Peyer's patch (tissue), 4 donors: ENCODE measurements around the gene PTGER1. TPM values are rescaled to one million over a fixed set of nuclear protein-coding genes. Genes with fewer than 3 reads are reported as not detected.

Experiments used
- DNase-seq, 3 donors: peaks; one replicate each; pipeline ENCODE4 v3.0.0-alpha.2; 2017 to 2019
- H3K27ac ChIP-seq, 4 donors: fragments of 200-600 bp; sonication (generic); one replicate each; pipeline ENCODE4 v1.5.1; 2016 to 2019
- H3K27me3 ChIP-seq, 2 donors: fragments of 200-600 bp; sonication (generic); one replicate each; pipeline ENCODE4 v1.5.1; 2019
- H3K36me3 ChIP-seq, 3 donors: fragments of 200-600 bp; sonication (generic); one replicate each; pipeline ENCODE4 v1.5.1; 2016 to 2019
- H3K4me1 ChIP-seq, 4 donors: fragments of 200-600 bp; sonication (generic); one replicate each; pipeline ENCODE4 v1.5.1; 2016 to 2019
- H3K4me3 ChIP-seq, 4 donors: fragments of 200-600 bp; sonication (generic); 1 replicate in 3 of 4; 2 replicates in 1 of 4; pipeline ENCODE4 v1.5.1; 2016 to 2019; ENCODE audit warnings: mild to moderate bottlenecking in 1 of 4
- H3K9me3 ChIP-seq, 4 donors: fragments of 200-600 bp; sonication (generic); one replicate each; pipeline ENCODE4 v1.5.1; 2016 to 2019; ENCODE audit warnings: mild to moderate bottlenecking in 1 of 4
- CTCF ChIP-seq, 6 experiments: fragments of 450-650 bp in 4 of 6; fragments of 200-600 bp in 2 of 6; sonication (generic) in 1 of 6; IDR thresholded peaks; one replicate each; pipeline ENCODE4 v1.5.1; 2017 to 2019; ENCODE audit warnings: antibody characterized with exemption in 6 of 6, mild to moderate bottlenecking in 3 of 6, moderate library complexity in 1 of 6
- POLR2A ChIP-seq, 2 donors: fragments of 450-650 bp; IDR thresholded peaks; one replicate each; pipeline ENCODE4 v1.5.1; 2017; ENCODE audit warnings: antibody characterized with exemption in 2 of 2, mild to moderate bottlenecking in 2 of 2, moderate library complexity in 2 of 2
- total RNA-seq, 4 donors: library from RNA; depleted of rRNA; stranded (reverse); fragments of >200 nt; gene quantifications; one replicate each; pipeline ENCODE4 v1.1.0, GENCODE V29; 2016

Gene PTGER1
- total RNA-seq, 4 donors from 2014 or later: not detected

DNA sequence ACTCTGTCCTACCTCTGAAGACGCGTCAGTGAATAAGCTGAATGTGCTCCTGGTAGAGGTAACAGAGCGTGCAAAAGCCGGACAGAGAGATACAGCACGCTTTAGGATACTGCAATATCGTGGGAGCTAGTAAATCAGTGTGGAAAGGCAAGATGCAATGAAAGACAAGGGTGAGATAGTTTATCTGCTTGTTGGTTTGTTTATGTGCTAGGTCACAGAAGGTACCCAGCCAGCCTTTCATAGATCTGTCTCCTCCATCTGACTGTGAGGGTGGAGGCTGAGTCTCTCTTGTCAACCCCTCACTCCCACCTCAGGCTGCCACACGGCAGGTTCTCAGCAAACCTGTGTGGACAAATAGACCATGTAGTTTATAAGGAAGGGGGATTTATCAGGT, 21.7 kb upstream of the PTGER1 start:
- Histone ChIP-seq H3K4me1 (peaks cover 6 to 31% (median 8%) of the 10 kb centered on the region in 4 donors), H3K27ac (peak overlapping the region; percentile 76 to 83 (median 80)), H3K27me3 (no peaks in the 10 kb centered on the region), H3K36me3 (peaks cover 0 to 3% (median 0%) of the 10 kb centered on the region in 3 donors), H3K4me3 (peak overlapping the region in 3 of 4 donors; percentile 79 to 92 (median 90)), H3K9me3 (no peaks in the 10 kb centered on the region)
- TF ChIP-seq CTCF (IDR thresholded peaks at IDR 0.05): no peak
- no peak for TF ChIP-seq POLR2A (IDR thresholded peaks at IDR 0.05)
- DNase-seq: no peak

- peak; percentile 77 to 98 (median 95) for DNase-seq
- peaks cover 0 to 5% (median 0%) of the 10 kb centered on the region in 3 donors for H3K36me3 ChIP-seq
- H3K27ac ChIP-seq: peak within 1 kb of the TSS; percentile 76 to 83 (median 80)
- H3K4me3 ChIP-seq: peak within 1 kb of the TSS; percentile 72 to 92 (median 84)
- TF ChIP-seq CTCF (IDR thresholded peaks at IDR 0.05): no peak
- TF ChIP-seq POLR2A (IDR thresholded peaks at IDR 0.05): peak in 1 of 2 donors; percentile 69
- H3K4me1 ChIP-seq: peaks cover 6 to 31% (median 8%) of the 10 kb centered on the region in 4 donors
- H3K9me3 ChIP-seq: no peaks in the 10 kb centered on the region
- no peaks in the 10 kb centered on the region for H3K27me3 ChIP-seq
These were observed 21.1 kb upstream of the PTGER1 start, which contains the start of gene GIPC1 for GRCh38 chr19:14496029-14496833. Gene GIPC1, minus strand, starts transcription at chr19:14496127. Its CDS starts 13,151 bp downstream, at chr19:14482976.

GRCh38 chr19:14495672-14496028, 20.5 kb upstream of the PTGER1 start:
- peaks cover 6 to 31% (median 8%) of the 10 kb centered on the region in 4 donors for H3K4me1 ChIP-seq
- no peak for DNase-seq

GRCh38 chr19:14494910-14495671, 19.9 kb upstream of the PTGER1 start:
- TF ChIP-seq CTCF (IDR thresholded peaks at IDR 0.05) (no peak), POLR2A (IDR thresholded peaks at IDR 0.05) (no peak)
- Histone ChIP-seq H3K27ac (peak overlapping the region; percentile 76 to 83 (median 80)), H3K4me3 (peak overlapping the region; percentile 72 to 92 (median 84)), H3K9me3 (no peaks in the 10 kb centered on the region), H3K27me3 (no peaks in the 10 kb centered on the region), H3K4me1 (peaks cover 6 to 31% (median 8%) of the 10 kb centered on the region in 4 donors), H3K36me3 (peaks cover 0 to 14% (median 0%) of the 10 kb centered on the region in 3 donors)
- DNase-seq: no peak

More at GRCh38 chr19:14495672-14496028, 20.5 kb upstream of the PTGER1 start:
- Histone ChIP-seq H3K9me3 (no peaks in the 10 kb centered on the region), H3K36me3 (peaks cover 0 to 9% (median 0%) of the 10 kb centered on the region in 3 donors), H3K4me3 (peak overlapping the region; percentile 72 to 92 (median 84)), H3K27me3 (no peaks in the 10 kb centered on the region), H3K27ac (peak overlapping the region; percentile 76 to 83 (median 80))
- TF ChIP-seq CTCF (IDR thresholded peaks at IDR 0.05) (no peak), POLR2A (IDR thresholded peaks at IDR 0.05) (peak in 1 of 2 donors; percentile 18)

GRCh38 chr19:14494411-14494810, 19.3 kb upstream of the PTGER1 start:
- H3K4me1 ChIP-seq: peaks cover 6 to 31% (median 8%) of the 10 kb centered on the region in 4 donors
- peaks cover 0 to 21% (median 0%) of the 10 kb centered on the region in 3 donors for H3K36me3 ChIP-seq
- no peaks in the 10 kb centered on the region for H3K9me3 ChIP-seq
- peak overlapping the region in 1 of 4 donors; percentile 83 for H3K27ac ChIP-seq
- no peaks in the 10 kb centered on the region for H3K27me3 ChIP-seq
- TF ChIP-seq CTCF (IDR thresholded peaks at IDR 0.05): no peak
- TF ChIP-seq POLR2A (IDR thresholded peaks at IDR 0.05): no peak
- no peak for DNase-seq
- peak overlapping the region in 2 of 4 donors; percentile 79 to 90 for H3K4me3 ChIP-seq
